CD4-positive, CD25-positive, alpha-beta regulatory T cell (primary cell): ENCODE measurements around the gene PCDH1. TPM values are rescaled to one million over a fixed set of nuclear protein-coding genes. Genes with fewer than 3 reads are reported as not detected.
"Not testable (repeated sequence)": the region's sequence is repeated elsewhere in the genome, so short reads cannot be mapped to it uniquely, and the experiment has no call there.

Experiments used
- ATAC-seq, 2 donors: fragments of 150-1000 bp; cut with Tn5 transposase; one replicate each; pipeline ENCODE4 v1.10.0; 2021; ENCODE audit warnings: low read depth in 2 of 2, moderate number of reproducible peaks in 2 of 2, moderate library complexity in 1 of 2
- DNase-seq, 3 donors: peaks; one replicate each; pipeline versions ENCODE4 v3.0.0 to v3.0.0-alpha.2; 2012 to 2022; ENCODE audit warnings: mixed read lengths in 1 of 3
- H3K27ac ChIP-seq: one replicate; pipeline ENCODE4 v1.7.0; 2013; ENCODE audit warnings: mild to moderate bottlenecking, low read length; ENCODE audit not compliant: insufficient read depth, poor library complexity, severe bottlenecking
- H3K27me3 ChIP-seq: one replicate; pipeline ENCODE4 v1.7.0; 2013; ENCODE audit warnings: low read length; ENCODE audit not compliant: control insufficient read depth, insufficient read depth
- H3K36me3 ChIP-seq: one replicate; pipeline ENCODE4 v1.7.0; 2013; ENCODE audit warnings: mild to moderate bottlenecking, low read length, moderate library complexity; ENCODE audit not compliant: control insufficient read depth, insufficient read depth
- H3K4me1 ChIP-seq: 2 replicates; pipeline ENCODE4 v1.7.0; 2013; ENCODE audit warnings: mild to moderate bottlenecking, low read length; ENCODE audit not compliant: insufficient read depth, control insufficient read depth, poor library complexity, severe bottlenecking
- H3K4me3 ChIP-seq: one replicate; pipeline ENCODE4 v1.7.0; 2013; ENCODE audit warnings: low read depth, mild to moderate bottlenecking, low read length, moderate library complexity
- H3K9me3 ChIP-seq, 2 experiments: 1 replicate in 1 of 2; 2 replicates in 1 of 2; pipeline ENCODE4 v1.7.0; 2013; ENCODE audit warnings: low read length in 2 of 2, mild to moderate bottlenecking in 1 of 2, moderate library complexity in 1 of 2; ENCODE audit not compliant: control insufficient read depth in 2 of 2
- H3K27ac Mint-ChIP-seq, 3 donors: one replicate each; pipeline ENCODE4 v1.8.0; 2020 to 2022; ENCODE audit warnings: mild to moderate bottlenecking in 3 of 3, mixed read lengths in 3 of 3, moderate library complexity in 2 of 3
- H3K27me3 Mint-ChIP-seq: one replicate; pipeline ENCODE4 v1.8.0; 2022; ENCODE audit warnings: mild to moderate bottlenecking, mixed read lengths
- H3K36me3 Mint-ChIP-seq: one replicate; pipeline ENCODE4 v1.8.0; 2020; ENCODE audit warnings: mixed read lengths
- H3K4me1 Mint-ChIP-seq, 4 donors: one replicate each; pipeline ENCODE4 v1.8.0; 2020 to 2022; ENCODE audit warnings: mixed read lengths in 4 of 4, mild to moderate bottlenecking in 1 of 4
- H3K4me3 Mint-ChIP-seq, 4 donors: one replicate each; pipeline ENCODE4 v1.8.0; 2020 to 2022; ENCODE audit warnings: mild to moderate bottlenecking in 4 of 4, mixed read lengths in 4 of 4, moderate library complexity in 3 of 4
- H3K9me3 Mint-ChIP-seq, 7 donors: one replicate each; pipeline ENCODE4 v1.8.0; 2020 to 2022; ENCODE audit warnings: mixed read lengths in 7 of 7, mild to moderate bottlenecking in 3 of 7, moderate library complexity in 2 of 7
- polyA plus RNA-seq, 4 donors: library from polyadenylated mRNA; unstranded; fragments of 300-500 nt; fragmentation: Illumina TruSeq; gene quantifications; one replicate each; pipeline ENCODE4 v1.2.3, GENCODE V29; 2021
- total RNA-seq: library from RNA; stranded (reverse); gene quantifications from one replicate; pipeline ENCODE4 v1.2.3, GENCODE V29; 2022

Gene PCDH1
- total RNA-seq, result 0.20 TPM
- polyA plus RNA-seq, result 1 to 10 TPM; 1.3 to 2.6 (median 1.8) TPM

GRCh38 chr5:141878186-141878710 is at the start of gene PCDH1:
Gene PCDH1, minus strand, starts transcription at chr5:141878410. Its CDS starts 148 bp downstream, at chr5:141878262.
- peaks cover 0 to 51% (median 19%) of the 10 kb centered on the region in 4 donors for H3K4me1 Mint-ChIP-seq
- peaks cover 0 to 3% (median 0%) of the 10 kb centered on the region in 7 donors for H3K9me3 Mint-ChIP-seq

GRCh38 chr5:141926434-141926833 is 48.2 kb upstream of the PCDH1 start:
- H3K4me1 Mint-ChIP-seq, result peaks cover 14 to 47% (median 34%) of the 10 kb centered on the region in 4 donors
- Histone ChIP-seq H3K9me3 (no peaks in the 10 kb centered on the region), H3K27me3 (no peaks in the 10 kb centered on the region), H3K36me3 (peaks cover 59% of the 10 kb centered on the region), H3K4me3 (no peak overlapping the region), H3K27ac (no peak overlapping the region), H3K4me1 (peaks cover 16% of the 10 kb centered on the region)
- DNase-seq (no peak), ATAC-seq (no peak)
- H3K36me3 Mint-ChIP-seq, result peaks cover 46% of the 10 kb centered on the region
- H3K27ac Mint-ChIP-seq, result peak overlapping the region in 1 of 3 donors; percentile 56
- no peaks in the 10 kb centered on the region for H3K9me3 Mint-ChIP-seq
- peak overlapping the region in 2 of 4 donors; percentile 22 to 69 for H3K4me3 Mint-ChIP-seq
- no peaks in the 10 kb centered on the region for H3K27me3 Mint-ChIP-seq

More at GRCh38 chr5:141878186-141878710, at the start of gene PCDH1:
- ATAC-seq (peak in 1 of 2 donors; percentile 17), DNase-seq (peak in 2 of 3 donors; percentile 21 to 25)
- Histone ChIP-seq H3K9me3 (no peaks in the 10 kb centered on the region), H3K36me3 (no peaks in the 10 kb centered on the region), H3K4me1 (peaks cover 49% of the 10 kb centered on the region), H3K27ac (no peak within 1 kb of the TSS), H3K27me3 (peaks cover 35% of the 10 kb centered on the region), H3K4me3 (peak within 1 kb of the TSS; percentile 53)
- Mint-ChIP-seq H3K27me3 (peaks cover 77% of the 10 kb centered on the region), H3K36me3 (no peaks in the 10 kb centered on the region), H3K27ac (peak within 1 kb of the TSS; percentile 1 to 62 (median 33)), H3K4me3 (peak within 1 kb of the TSS; percentile 73 to 89 (median 84))

GRCh38 chr5:141923448-141924313 is 45.5 kb upstream of the PCDH1 start, which contains the start of gene DELE1:
Gene DELE1, plus strand, starts transcription at chr5:141923871. Its CDS starts 71 bp downstream, at chr5:141923942.
- peak; percentile 96 to 97 for ATAC-seq
- H3K4me3 ChIP-seq, result peak within 1 kb of the TSS; percentile 85
- peak within 1 kb of the TSS; percentile 86 to 96 (median 93) for H3K4me3 Mint-ChIP-seq
- no peaks in the 10 kb centered on the region for H3K9me3 ChIP-seq
- DNase-seq, result peak; percentile 85 to 95 (median 91)
- H3K4me1 ChIP-seq, result peaks cover 16% of the 10 kb centered on the region
- H3K9me3 Mint-ChIP-seq, result no peaks in the 10 kb centered on the region
- peaks cover 34% of the 10 kb centered on the region for H3K36me3 ChIP-seq
- H3K27me3 Mint-ChIP-seq, result no peaks in the 10 kb centered on the region
- peaks cover 34% of the 10 kb centered on the region for H3K36me3 Mint-ChIP-seq
- H3K27ac ChIP-seq, result peak within 1 kb of the TSS; percentile 99
- peaks cover 14 to 46% (median 30%) of the 10 kb centered on the region in 4 donors for H3K4me1 Mint-ChIP-seq
- peak within 1 kb of the TSS; percentile 92 to 99 (median 95) for H3K27ac Mint-ChIP-seq
- no peaks in the 10 kb centered on the region for H3K27me3 ChIP-seq

- Mint-ChIP-seq H3K27ac (peak overlapping the region; percentile 92 to 99 (median 95)), H3K4me1 (peaks cover 14 to 44% (median 25%) of the 10 kb centered on the region in 4 donors), H3K36me3 (peaks cover 28% of the 10 kb centered on the region), H3K4me3 (peak overlapping the region; percentile 86 to 96 (median 93))
- not testable (repeated sequence) for H3K9me3 ChIP-seq, H3K27me3 Mint-ChIP-seq, ATAC-seq, H3K9me3 Mint-ChIP-seq, H3K27me3 ChIP-seq, DNase-seq
- Histone ChIP-seq H3K36me3 (peaks cover 26% of the 10 kb centered on the region), H3K4me1 (peaks cover 16% of the 10 kb centered on the region), H3K27ac (peak overlapping the region; percentile 99), H3K4me3 (peak overlapping the region; percentile 85)
Measured at GRCh38 chr5:141922827-141923447, 44.7 kb upstream of the PCDH1 start.

- Histone ChIP-seq H3K4me1 (peaks cover 16% of the 10 kb centered on the region), H3K4me3 (no peak overlapping the region), H3K27ac (no peak overlapping the region), H3K9me3 (no peaks in the 10 kb centered on the region), H3K27me3 (peaks cover 7% of the 10 kb centered on the region), H3K36me3 (peaks cover 6% of the 10 kb centered on the region)
- Mint-ChIP-seq H3K4me1 (peaks cover 4 to 30% (median 17%) of the 10 kb centered on the region in 4 donors), H3K27ac (peak overlapping the region in 2 of 3 donors; percentile 18 to 59), H3K36me3 (peaks cover 10% of the 10 kb centered on the region), H3K9me3 (peaks cover 0 to 2% (median 0%) of the 10 kb centered on the region in 7 donors), H3K27me3 (peaks cover 21% of the 10 kb centered on the region), H3K4me3 (peak overlapping the region in 2 of 4 donors; percentile 71 to 84)
- ATAC-seq (no peak), DNase-seq (no peak)
Measured at GRCh38 chr5:141920771-141921170, 42.6 kb upstream of the PCDH1 start.

GRCh38 chr5:141919218-141920119 is 41.3 kb upstream of the PCDH1 start:
- H3K4me1 ChIP-seq, result peaks cover 14% of the 10 kb centered on the region
- peaks cover 4 to 27% (median 12%) of the 10 kb centered on the region in 4 donors for H3K4me1 Mint-ChIP-seq
- peaks cover 5% of the 10 kb centered on the region for H3K36me3 Mint-ChIP-seq
- no peak for DNase-seq
- H3K9me3 Mint-ChIP-seq, result peaks cover 0 to 2% (median 0%) of the 10 kb centered on the region in 7 donors
- ATAC-seq, result no peak
- no peaks in the 10 kb centered on the region for H3K36me3 ChIP-seq
- H3K27me3 ChIP-seq, result peaks cover 10% of the 10 kb centered on the region
- no peak overlapping the region for H3K4me3 ChIP-seq
- no peak overlapping the region for H3K27ac ChIP-seq
- peak overlapping the region in 1 of 4 donors; percentile 10 for H3K4me3 Mint-ChIP-seq
- peak overlapping the region in 1 of 3 donors; percentile 20 for H3K27ac Mint-ChIP-seq
- H3K27me3 Mint-ChIP-seq, result peaks cover 32% of the 10 kb centered on the region
- H3K9me3 ChIP-seq, result no peaks in the 10 kb centered on the region
